Right lobe of liver (tissue), 6 donors: ENCODE measurements around the gene INHBC. TPM values are rescaled to one million over a fixed set of nuclear protein-coding genes. Genes with fewer than 3 reads are reported as not detected.

Source experiments
- ATAC-seq, 4 donors: fragments of 200-7000 bp; cut with Tn5 transposase; one replicate each; pipeline ENCODE4 v1.9.1; 2020; ENCODE audit warnings: mild to moderate bottlenecking in 4 of 4, moderate library complexity in 4 of 4
- DNase-seq, 3 donors: peaks; one replicate each; pipeline ENCODE4 v3.0.0-alpha.2; 2020
- H3K27ac ChIP-seq, 3 donors: fragments of 200-600 bp; one replicate each; pipeline ENCODE4 v1.8.0; 2022
- H3K27me3 ChIP-seq, 2 donors: fragments of 200-600 bp; one replicate each; pipeline ENCODE4 v1.8.0; 2022
- H3K36me3 ChIP-seq, 4 donors: fragments of 200-600 bp; sonication (generic) in 1 of 4; one replicate each; pipeline versions ENCODE4 v1.5.1 to v1.8.0; 2017 to 2022; ENCODE audit warnings: control low read depth in 1 of 4
- H3K4me1 ChIP-seq, 4 donors: fragments of 200-600 bp; sonication (generic) in 1 of 4; one replicate each; pipeline versions ENCODE4 v1.5.1 to v1.8.0; 2017 to 2022; ENCODE audit warnings: control low read depth in 1 of 4
- H3K4me3 ChIP-seq, 3 donors: fragments of 200-600 bp; one replicate each; pipeline ENCODE4 v1.8.0; 2022
- H3K9me3 ChIP-seq, 4 donors: fragments of 200-600 bp; sonication (generic) in 1 of 4; one replicate each; pipeline versions ENCODE4 v1.5.1 to v1.8.0; 2017 to 2022; ENCODE audit warnings: control low read depth in 1 of 4
- POLR2A ChIP-seq: fragments of 450-650 bp; IDR thresholded peaks from one replicate; pipeline ENCODE4 v1.6.1; 2017; ENCODE audit warnings: antibody characterized with exemption, mild to moderate bottlenecking
- WGBS: methylation state at CpG from one replicate; pipeline ENCODE4 v1.1.6; 2018; ENCODE audit warnings: low coverage, low lambda C conversion rate; ENCODE audit not compliant: insufficient coverage; ENCODE audit errors: missing lambda C conversion rate; 5-methylcytosine and 5-hydroxymethylcytosine counted together
- intact Hi-C, 2 donors: fragments of 100-400 bp; cut with DNase I; formaldehyde crosslinking; loops; one replicate each; pipeline versions ENCODE4 v1.11.2 to v1.14.1; 2022
- long read RNA-seq: library from polyadenylated mRNA; unstranded; transcript quantifications from one replicate; pipeline ENCODE4 v2.0.0, GENCODE V29; 2019
- total RNA-seq, 6 experiments: library from RNA; depleted of rRNA in 2 of 6; stranded (reverse); fragments of >200 nt in 2 of 6; fragmentation: NEBNext Ultra II Directional in 3 of 6; extraction: Animal tissue kit (Norgen Biotek cat#: 25700) in 3 of 6; gene quantifications; one replicate each; pipeline versions ENCODE4 v1.1.0 to v1.2.4, GENCODE V29; 2016 to 2023
- TF ChIP-seq, protein P1 (sequence below), 4 donors: fragments of 200-600 bp in 3 of 4; fragments of 450-650 bp in 1 of 4; IDR thresholded peaks; one replicate each; pipeline versions ENCODE4 v1.5.1 to v1.8.0; 2016 to 2022; ENCODE audit warnings: antibody characterized with exemption in 4 of 4, mild to moderate bottlenecking in 2 of 4
- donor health status: DM: no; HTN: yes; CAD: no.
- donor health status: DM: no; HTN: no; CAD: no.
- donor health status: DM: no; HTN: no; CAD: no.
- donor health status: DM: no; HTN: yes; CAD: no.
- donor health status: DM: no; HTN: yes; CAD: no.

Gene INHBC, protein sequence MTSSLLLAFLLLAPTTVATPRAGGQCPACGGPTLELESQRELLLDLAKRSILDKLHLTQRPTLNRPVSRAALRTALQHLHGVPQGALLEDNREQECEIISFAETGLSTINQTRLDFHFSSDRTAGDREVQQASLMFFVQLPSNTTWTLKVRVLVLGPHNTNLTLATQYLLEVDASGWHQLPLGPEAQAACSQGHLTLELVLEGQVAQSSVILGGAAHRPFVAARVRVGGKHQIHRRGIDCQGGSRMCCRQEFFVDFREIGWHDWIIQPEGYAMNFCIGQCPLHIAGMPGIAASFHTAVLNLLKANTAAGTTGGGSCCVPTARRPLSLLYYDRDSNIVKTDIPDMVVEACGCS
- 100 to 1,000 TPM in 1 of 6 experiments, 10 to 100 TPM in 5; 14.7 to 123 (median 63.6) TPM for total RNA-seq
- long read RNA-seq: 0 reads

DNA sequence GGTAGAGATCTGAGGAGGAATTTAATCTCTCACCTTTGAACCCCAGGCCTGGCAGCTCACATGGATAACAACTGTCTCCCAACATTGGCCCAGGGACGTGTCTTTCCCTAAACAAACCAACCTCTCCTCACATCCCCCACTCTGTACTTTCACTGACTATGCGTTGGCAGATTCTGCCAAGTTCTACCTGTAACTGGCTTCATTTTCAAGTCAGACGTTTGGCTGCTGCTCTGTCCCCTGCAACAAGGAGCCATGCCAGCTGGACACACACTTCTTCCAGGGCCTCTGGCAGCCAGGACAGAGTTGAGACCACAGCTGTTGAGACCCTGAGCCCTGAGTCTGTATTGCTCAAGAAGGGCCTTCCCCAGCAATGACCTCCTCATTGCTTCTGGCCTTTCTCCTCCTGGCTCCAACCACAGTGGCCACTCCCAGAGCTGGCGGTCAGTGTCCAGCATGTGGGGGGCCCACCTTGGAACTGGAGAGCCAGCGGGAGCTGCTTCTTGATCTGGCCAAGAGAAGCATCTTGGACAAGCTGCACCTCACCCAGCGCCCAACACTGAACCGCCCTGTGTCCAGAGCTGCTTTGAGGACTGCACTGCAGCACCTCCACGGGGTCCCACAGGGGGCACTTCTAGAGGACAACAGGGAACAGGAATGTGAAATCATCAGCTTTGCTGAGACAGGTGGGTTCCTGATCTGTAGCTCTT, at the start of gene INHBC:
TSS of gene INHBC (plus strand) at position 268 of the 707 bp plus-strand sequence. CDS start at position 371, 103 bp downstream.
- no peaks in the 10 kb centered on the region for H3K36me3 ChIP-seq
- peaks cover 0 to 64% (median 5%) of the 10 kb centered on the region in 4 donors for H3K4me1 ChIP-seq
- ATAC-seq (peak; percentile 56 to 75 (median 68)), DNase-seq (peak; percentile 75 to 96 (median 90))
- TF ChIP-seq, protein P1, sequence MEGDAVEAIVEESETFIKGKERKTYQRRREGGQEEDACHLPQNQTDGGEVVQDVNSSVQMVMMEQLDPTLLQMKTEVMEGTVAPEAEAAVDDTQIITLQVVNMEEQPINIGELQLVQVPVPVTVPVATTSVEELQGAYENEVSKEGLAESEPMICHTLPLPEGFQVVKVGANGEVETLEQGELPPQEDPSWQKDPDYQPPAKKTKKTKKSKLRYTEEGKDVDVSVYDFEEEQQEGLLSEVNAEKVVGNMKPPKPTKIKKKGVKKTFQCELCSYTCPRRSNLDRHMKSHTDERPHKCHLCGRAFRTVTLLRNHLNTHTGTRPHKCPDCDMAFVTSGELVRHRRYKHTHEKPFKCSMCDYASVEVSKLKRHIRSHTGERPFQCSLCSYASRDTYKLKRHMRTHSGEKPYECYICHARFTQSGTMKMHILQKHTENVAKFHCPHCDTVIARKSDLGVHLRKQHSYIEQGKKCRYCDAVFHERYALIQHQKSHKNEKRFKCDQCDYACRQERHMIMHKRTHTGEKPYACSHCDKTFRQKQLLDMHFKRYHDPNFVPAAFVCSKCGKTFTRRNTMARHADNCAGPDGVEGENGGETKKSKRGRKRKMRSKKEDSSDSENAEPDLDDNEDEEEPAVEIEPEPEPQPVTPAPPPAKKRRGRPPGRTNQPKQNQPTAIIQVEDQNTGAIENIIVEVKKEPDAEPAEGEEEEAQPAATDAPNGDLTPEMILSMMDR (IDR thresholded peaks at IDR 0.05): no peak
- TF ChIP-seq POLR2A: peak; percentile 72
- intact Hi-C loops: loop anchor here in 1 of 2 donors (2.0 kb wide), 1 partner anchor 20 kb away; the partner anchor contains the start of gene INHBE
- H3K27ac ChIP-seq: peak within 1 kb of the TSS; percentile 88 to 90 (median 88)
- peak within 1 kb of the TSS; percentile 45 to 74 (median 48) for H3K4me3 ChIP-seq
- 34% methylated on average over 8 of the region's 8 CpGs for WGBS
- no peaks in the 10 kb centered on the region for H3K27me3 ChIP-seq
- no peaks in the 10 kb centered on the region for H3K9me3 ChIP-seq

DNA sequence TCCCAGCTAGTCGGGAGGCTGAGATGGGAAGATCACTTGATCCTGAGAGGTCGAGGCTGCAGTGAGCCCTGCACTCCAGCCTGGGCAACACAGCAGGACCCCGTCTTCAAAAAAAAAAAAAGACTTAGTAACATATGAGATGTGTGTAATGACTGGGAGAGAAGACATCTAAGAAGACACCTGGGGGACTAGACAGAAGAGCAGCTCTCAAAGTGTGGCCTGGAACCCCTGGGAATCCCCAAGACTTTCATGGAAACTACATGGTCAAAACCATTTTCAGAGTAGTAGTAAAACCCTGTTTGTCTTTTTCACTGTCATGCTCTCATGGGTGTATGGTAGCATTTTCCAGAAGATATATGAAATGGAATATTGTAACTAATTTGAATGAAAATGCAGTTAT, 49.0 kb upstream of the INHBC start:
- intact Hi-C loops: no loop called here
- Histone ChIP-seq H3K9me3 (no peaks in the 10 kb centered on the region), H3K27me3 (no peaks in the 10 kb centered on the region), H3K36me3 (no peaks in the 10 kb centered on the region), H3K27ac (no peak overlapping the region), H3K4me3 (no peak overlapping the region), H3K4me1 (peaks cover 0 to 3% (median 0%) of the 10 kb centered on the region in 4 donors)
- TF ChIP-seq, protein P1 (IDR thresholded peaks at IDR 0.05): no peak
- no peak for TF ChIP-seq POLR2A
- DNase-seq (no peak), ATAC-seq (no peak)
- 92% methylated on average over 3 of the region's 3 CpGs for WGBS

GRCh38 chr12:57386187-57386720, 48.3 kb upstream of the INHBC start:
- Histone ChIP-seq H3K4me3 (no peak overlapping the region), H3K27ac (no peak overlapping the region), H3K9me3 (no peaks in the 10 kb centered on the region), H3K27me3 (no peaks in the 10 kb centered on the region), H3K4me1 (peaks cover 0 to 5% (median 0%) of the 10 kb centered on the region in 4 donors), H3K36me3 (no peaks in the 10 kb centered on the region)
- WGBS: 98% methylated on average over 7 of the region's 33 CpGs
- TF ChIP-seq, protein P1 (IDR thresholded peaks at IDR 0.05): no peak
- TF ChIP-seq POLR2A: no peak
- no peak for ATAC-seq
- intact Hi-C loops: no loop called here
- DNase-seq: no peak

- no peak overlapping the region for H3K27ac ChIP-seq
- DNase-seq (no peak), ATAC-seq (no peak)
- no peaks in the 10 kb centered on the region for H3K9me3 ChIP-seq
- no peaks in the 10 kb centered on the region for H3K27me3 ChIP-seq
- WGBS: 88% methylated on average over 5 of the region's 5 CpGs
- TF ChIP-seq POLR2A: no peak
- TF ChIP-seq, protein P1 (IDR thresholded peaks at IDR 0.05): no peak
- peaks cover 0 to 5% (median 0%) of the 10 kb centered on the region in 4 donors for H3K4me1 ChIP-seq
- H3K36me3 ChIP-seq: peaks cover 0 to 4% (median 0%) of the 10 kb centered on the region in 4 donors
- intact Hi-C loops: no loop called here
- H3K4me3 ChIP-seq: no peak overlapping the region
These were observed 46.2 kb upstream of the INHBC start for GRCh38 chr12:57388425-57388824.
